ENCODE results near the gene PCBD2. TPM values are rescaled to one million over a fixed set of nuclear protein-coding genes. Genes with fewer than 3 reads are reported as not detected.

The PCBD2 gene
- total and polyA plus RNA-seq, 2 of the 8 experiments (the other 6 are each of a cell fraction or from before 2014, with no cell fraction given), result 4.8 to 10.3 TPM

DNA sequence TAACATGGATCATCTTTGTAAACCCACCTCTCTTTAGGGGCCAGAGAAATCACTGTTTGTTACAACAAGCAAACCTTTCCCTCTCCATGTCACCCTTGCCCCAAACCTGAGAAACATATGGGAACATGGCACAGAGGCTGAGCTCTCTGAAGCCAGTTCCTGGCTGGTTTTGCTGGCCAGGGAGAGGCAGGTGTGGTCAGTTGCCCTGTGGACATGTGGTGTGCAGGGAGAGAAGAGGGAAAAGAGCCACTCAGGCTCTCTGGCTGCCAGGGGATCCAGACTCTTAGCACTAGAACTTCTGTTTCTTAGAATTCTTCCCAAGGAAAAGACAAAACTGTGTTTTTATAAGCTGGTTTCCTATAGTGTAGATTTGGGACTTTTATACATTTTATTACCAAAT lies 58.2 kb downstream of the PCBD2 start (continued):
- TF ChIP-seq YY1 (IDR thresholded peaks at IDR 0.05; ENCODE audit: low read depth, low read length) (no peak), SP4 (IDR thresholded peaks at IDR 0.05; ENCODE audit: low read length) (no peak), SP2 (IDR thresholded peaks at IDR 0.05; ENCODE audit: low read length) (no peak)
